GM19025 (cell line): ENCODE results near the gene MESD.
"Not testable (repeated sequence)": the region's sequence is repeated elsewhere in the genome, so short reads cannot be mapped to it uniquely, and the experiment has no call there.

Source experiments
- ATAC-seq: cut with Tn5 transposase; IDR thresholded peaks from one replicate; pipeline ENCODE4 v1.9.1; 2021; ENCODE audit warnings: mild to moderate bottlenecking, low read depth, moderate library complexity; ENCODE audit not compliant: unreplicated experiment

MESD gene

GRCh38 chr15:80967451-80967850, 22.2 kb downstream of the MESD start:
- no peak for ATAC-seq

GRCh38 chr15:80966431-80967197, 23.0 kb downstream of the MESD start:
- no peak for ATAC-seq

GRCh38 chr15:80965454-80965853, 24.2 kb downstream of the MESD start:
- not testable (repeated sequence) for ATAC-seq

GRCh38 chr15:80958818-80959495, 30.7 kb downstream of the MESD start:
- no peak for ATAC-seq

GRCh38 chr15:80957976-80958375, 31.6 kb downstream of the MESD start:
- no peak for ATAC-seq

- ATAC-seq: no peak
Observed at GRCh38 chr15:80957556-80957955, 32.1 kb downstream of the MESD start.

- not testable (repeated sequence) for ATAC-seq
Observed at GRCh38 chr15:80955571-80956452, 33.8 kb downstream of the MESD start.

GRCh38 chr15:80953953-80954778, 35.5 kb downstream of the MESD start:
- ATAC-seq: no peak

GRCh38 chr15:80953001-80953952, 36.3 kb downstream of the MESD start:
- ATAC-seq: no peak

GRCh38 chr15:80951941-80952340, 37.7 kb downstream of the MESD start:
- ATAC-seq: no peak

GRCh38 chr15:80950291-80951078, 39.1 kb downstream of the MESD start:
- no peak for ATAC-seq

- ATAC-seq: no peak
Observed at GRCh38 chr15:80949756-80950155, 39.9 kb downstream of the MESD start.

GRCh38 chr15:80948651-80949292, 40.8 kb downstream of the MESD start:
- no peak for ATAC-seq

- ATAC-seq: no peak
Observed at GRCh38 chr15:80946576-80946975, 43.0 kb downstream of the MESD start.

GRCh38 chr15:80945605-80946004, 44.0 kb downstream of the MESD start:
- no peak for ATAC-seq

GRCh38 chr15:80944818-80945217, 44.8 kb downstream of the MESD start:
- no peak for ATAC-seq

GRCh38 chr15:80942746-80943565, 46.7 kb downstream of the MESD start:
- ATAC-seq: no peak
